GM12878 (cell line): ENCODE data around the gene GPC3.

Experiments used
- CTCF ChIP-seq, 3 experiments: IDR thresholded peaks in 2 of 3; conservative IDR thresholded peaks in 1 of 3; 2 replicates each; pipeline ENCODE4 v1.5.1; 2011; ENCODE audit warnings: low read depth in 3 of 3, low read length in 3 of 3, mild to moderate bottlenecking in 3 of 3, control low read depth in 2 of 3, moderate library complexity in 2 of 3, inconsistent platforms in 1 of 3, mixed read lengths in 1 of 3; ENCODE audit not compliant: control insufficient read depth in 2 of 3, insufficient read depth in 1 of 3; ENCODE audit errors: extremely low read depth in 1 of 3
- CUX1 ChIP-seq: IDR thresholded peaks from 2 replicates; pipeline ENCODE4 v1.6.1; 2012; ENCODE audit warnings: improper control_type of control experiment, low read depth, low read length; ENCODE audit not compliant: insufficient replicate concordance
- LARP7 ChIP-seq: fragments of 450-650 bp; IDR thresholded peaks from 2 replicates; pipeline ENCODE4 v1.6.1; 2017; ENCODE audit warnings: mild to moderate bottlenecking
- NFYA ChIP-seq: IDR thresholded peaks from 2 replicates; pipeline ENCODE4 v1.6.1; 2011; ENCODE audit warnings: low read depth, mild to moderate bottlenecking, low read length, improper control_type of control experiment, borderline replicate concordance
- POLR2A ChIP-seq: IDR thresholded peaks from 2 replicates; pipeline ENCODE4 v1.6.1; 2011; ENCODE audit warnings: low read depth, mild to moderate bottlenecking, low read length
- RAD21 ChIP-seq: IDR thresholded peaks from 2 replicates; pipeline ENCODE4 v1.6.1; 2011; ENCODE audit warnings: mild to moderate bottlenecking, low read depth, low read length, moderate library complexity; ENCODE audit not compliant: insufficient read depth
- TCF12 ChIP-seq: IDR thresholded peaks from 2 replicates; pipeline ENCODE4 v1.6.1; 2011; ENCODE audit warnings: low read depth, mild to moderate bottlenecking, low read length
- USF2 ChIP-seq: IDR thresholded peaks from 2 replicates; pipeline ENCODE4 v1.6.1; 2011; ENCODE audit warnings: low read depth, low read length, improper control_type of control experiment, borderline replicate concordance

GRCh38 chrX:133754657-133755056, 230.7 kb downstream of the GPC3 start:
- no peak for TF ChIP-seq USF2
- TF ChIP-seq CTCF (IDR thresholded peaks at IDR 0.05 in 2 of 3, conservative IDR thresholded peaks at IDR 0.05 in 1 of 3; ENCODE audit: control insufficient read depth in 2 of 3, extremely low read depth in 1 of 3, insufficient read depth in 1 of 3, low read depth in 3 of 3, low read length in 3 of 3), result no peak
- no peak for TF ChIP-seq NFYA
- TF ChIP-seq CUX1, result no peak
- TF ChIP-seq RAD21, result no peak
- no peak for TF ChIP-seq POLR2A
- no peak for TF ChIP-seq TCF12
- TF ChIP-seq LARP7, result no peak
